ENCODE measurements around the gene EFHC1. TPM values are rescaled to one million over a fixed set of nuclear protein-coding genes. Genes with fewer than 3 reads are reported as not detected.

Gene EFHC1
- total RNA-seq, 1 donor from 2014 or later, result 1.6 TPM

GRCh38 chr6:52511572-52512151 is 91.5 kb downstream of the EFHC1 start:
- Mint-ChIP-seq H3K36me3 (ENCODE audit: low read depth) (peaks cover 18% of the 10 kb centered on the region), H3K4me1 (ENCODE audit: low read depth) (peaks cover 13% of the 10 kb centered on the region), H3K4me3 (ENCODE audit: low read depth) (no peak overlapping the region), H3K27ac (no peak overlapping the region), H3K27me3 (ENCODE audit: low read depth) (no peaks in the 10 kb centered on the region), H3K9me3 (no peaks in the 10 kb centered on the region)
- DNase-seq (ENCODE audit: low spot score), result no peak
- intact Hi-C loops (cut with micrococcal nuclease), result loop anchor here (10.0 kb wide), 1 partner anchor 63 kb away; the partner anchor contains the start of gene TRAM2

DNA sequence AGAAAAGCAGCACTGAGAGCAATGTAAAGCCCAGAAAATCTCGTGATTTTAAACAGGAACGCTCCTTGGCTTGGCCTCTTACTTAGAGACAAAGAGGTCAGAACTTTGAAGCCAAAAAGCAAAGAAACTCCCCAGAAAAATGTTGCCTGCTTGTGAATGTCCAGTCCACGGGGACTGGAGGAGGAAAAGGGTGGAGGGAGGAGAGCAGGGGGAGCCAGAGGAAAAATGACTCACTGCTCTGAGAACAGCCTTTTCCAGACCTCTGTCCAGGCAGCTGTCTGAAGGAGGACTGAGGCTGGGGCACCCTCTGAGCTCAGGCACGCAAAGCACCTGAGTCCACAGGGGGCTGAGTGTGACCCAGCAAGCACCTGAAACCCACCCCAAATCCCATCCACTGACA is 92.1 kb downstream of the EFHC1 start:
- H3K36me3 Mint-ChIP-seq (ENCODE audit: low read depth), result peaks cover 18% of the 10 kb centered on the region
- no peaks in the 10 kb centered on the region for H3K9me3 Mint-ChIP-seq
- H3K27me3 Mint-ChIP-seq (ENCODE audit: low read depth), result no peaks in the 10 kb centered on the region
- no peak overlapping the region for H3K4me3 Mint-ChIP-seq (ENCODE audit: low read depth)
- H3K27ac Mint-ChIP-seq, result no peak overlapping the region
- DNase-seq (ENCODE audit: low spot score), result no peak
- peaks cover 13% of the 10 kb centered on the region for H3K4me1 Mint-ChIP-seq (ENCODE audit: low read depth)
- intact Hi-C loops (cut with micrococcal nuclease), result loop anchor here (10.0 kb wide), 1 partner anchor 63 kb away; the partner anchor contains the start of gene TRAM2

GRCh38 chr6:52513464-52513863 is 93.3 kb downstream of the EFHC1 start:
- no peaks in the 10 kb centered on the region for H3K27me3 Mint-ChIP-seq (ENCODE audit: low read depth)
- H3K4me1 Mint-ChIP-seq (ENCODE audit: low read depth), result peaks cover 24% of the 10 kb centered on the region
- H3K4me3 Mint-ChIP-seq (ENCODE audit: low read depth), result no peak overlapping the region
- intact Hi-C loops (cut with micrococcal nuclease), result loop anchor here (10.0 kb wide), 1 partner anchor 61 kb away; the partner anchor contains the start of gene TRAM2
- H3K9me3 Mint-ChIP-seq, result no peaks in the 10 kb centered on the region
- H3K27ac Mint-ChIP-seq, result no peak overlapping the region
- DNase-seq (ENCODE audit: low spot score), result no peak
- peaks cover 17% of the 10 kb centered on the region for H3K36me3 Mint-ChIP-seq (ENCODE audit: low read depth)

GRCh38 chr6:52513896-52514295 is 93.8 kb downstream of the EFHC1 start:
- Mint-ChIP-seq H3K4me1 (ENCODE audit: low read depth) (peaks cover 24% of the 10 kb centered on the region), H3K36me3 (ENCODE audit: low read depth) (peaks cover 13% of the 10 kb centered on the region), H3K4me3 (ENCODE audit: low read depth) (no peak overlapping the region), H3K27ac (no peak overlapping the region), H3K27me3 (ENCODE audit: low read depth) (no peaks in the 10 kb centered on the region), H3K9me3 (no peaks in the 10 kb centered on the region)
- intact Hi-C loops (cut with micrococcal nuclease), result loop anchor here (10.0 kb wide), 1 partner anchor 61 kb away; the partner anchor contains the start of gene TRAM2
- no peak for DNase-seq (ENCODE audit: low spot score)

- no peak for DNase-seq (ENCODE audit: low spot score)
- Mint-ChIP-seq H3K36me3 (ENCODE audit: low read depth) (peaks cover 15% of the 10 kb centered on the region), H3K27me3 (ENCODE audit: low read depth) (no peaks in the 10 kb centered on the region), H3K4me3 (ENCODE audit: low read depth) (no peak overlapping the region), H3K9me3 (no peaks in the 10 kb centered on the region), H3K4me1 (ENCODE audit: low read depth) (peaks cover 24% of the 10 kb centered on the region), H3K27ac (no peak overlapping the region)
- intact Hi-C loops (cut with micrococcal nuclease), result loop anchor here (10.0 kb wide), 1 partner anchor 60 kb away; the partner anchor contains the start of gene TRAM2
These were observed 94.4 kb downstream of the EFHC1 start for GRCh38 chr6:52514514-52514913.

DNA sequence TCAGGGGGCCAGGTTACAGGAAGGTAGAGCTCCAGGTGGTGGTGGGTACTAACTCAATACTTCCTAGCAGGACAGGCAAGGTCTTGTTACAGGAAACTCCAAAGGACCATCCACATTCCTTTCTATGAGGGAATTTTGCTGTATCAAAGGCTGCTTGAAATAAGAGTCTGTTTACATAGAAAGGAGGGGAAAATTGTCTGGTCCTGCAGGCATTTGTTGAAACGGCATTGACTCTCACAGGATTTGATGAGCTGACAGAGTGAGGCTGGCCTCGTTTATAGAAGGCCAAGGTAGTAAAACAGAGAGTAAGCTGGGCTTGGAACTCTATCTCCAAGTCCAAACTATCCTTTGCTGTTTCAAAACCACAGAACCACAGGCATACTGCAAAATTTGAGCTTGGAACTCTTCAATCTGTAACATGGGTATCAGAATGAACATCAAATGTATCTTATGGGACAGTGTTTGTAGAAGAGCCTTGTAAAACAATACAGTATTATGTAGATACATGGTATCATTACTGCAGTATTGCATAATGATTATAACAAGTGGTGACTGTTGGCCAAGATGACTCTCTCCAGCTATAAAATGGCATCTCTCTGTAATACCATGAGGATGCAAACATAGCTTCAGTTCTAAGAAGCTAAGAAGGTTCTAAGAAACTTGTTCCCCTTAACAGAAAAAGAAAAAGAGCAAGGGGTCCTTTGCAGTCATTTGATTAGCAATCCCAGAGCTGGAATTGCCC is 95.2 kb downstream of the EFHC1 start:
- Mint-ChIP-seq H3K9me3 (no peaks in the 10 kb centered on the region), H3K27me3 (ENCODE audit: low read depth) (no peaks in the 10 kb centered on the region), H3K4me3 (ENCODE audit: low read depth) (no peak overlapping the region), H3K4me1 (ENCODE audit: low read depth) (peaks cover 24% of the 10 kb centered on the region), H3K36me3 (ENCODE audit: low read depth) (peaks cover 15% of the 10 kb centered on the region), H3K27ac (no peak overlapping the region)
- intact Hi-C loops (cut with micrococcal nuclease), result loop anchor here (10.0 kb wide), 1 partner anchor 59 kb away; the partner anchor contains the start of gene TRAM2
- no peak for DNase-seq (ENCODE audit: low spot score)

DNA sequence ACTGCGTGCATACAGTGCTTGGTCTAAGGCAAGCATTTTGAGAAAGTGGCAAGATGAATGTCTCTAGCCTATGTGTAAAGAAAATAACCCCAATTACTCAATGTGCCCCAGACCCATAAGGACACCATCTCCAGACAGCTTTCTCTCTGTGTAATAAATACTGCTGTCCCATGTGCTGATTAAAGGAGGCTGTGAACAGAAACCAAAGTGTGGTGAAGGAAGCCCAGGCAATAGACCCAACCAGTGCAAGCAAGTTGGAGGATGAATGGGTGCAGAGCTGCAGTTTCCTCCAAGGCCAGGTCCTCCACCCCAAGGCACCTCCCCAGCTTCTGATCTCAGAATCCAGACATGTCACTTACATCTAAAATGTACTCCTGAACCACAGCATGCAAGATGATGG is 96.1 kb downstream of the EFHC1 start:
- intact Hi-C loops (cut with micrococcal nuclease), result loop anchor here (10.0 kb wide), 1 partner anchor 59 kb away; the partner anchor contains the start of gene TRAM2

GRCh38 chr6:52516943-52517342 is 96.8 kb downstream of the EFHC1 start:
- peaks cover 12% of the 10 kb centered on the region for H3K36me3 Mint-ChIP-seq (ENCODE audit: low read depth)
- no peak overlapping the region for H3K4me3 Mint-ChIP-seq (ENCODE audit: low read depth)
- H3K4me1 Mint-ChIP-seq (ENCODE audit: low read depth), result peaks cover 24% of the 10 kb centered on the region
- H3K27me3 Mint-ChIP-seq (ENCODE audit: low read depth), result no peaks in the 10 kb centered on the region
- intact Hi-C loops (cut with micrococcal nuclease), result loop anchor here (10.0 kb wide), 1 partner anchor 58 kb away; the partner anchor contains the start of gene TRAM2
- H3K9me3 Mint-ChIP-seq, result no peaks in the 10 kb centered on the region
- H3K27ac Mint-ChIP-seq, result no peak overlapping the region
- no peak for DNase-seq (ENCODE audit: low spot score)

More for the DNA sequence above, 96.1 kb downstream of the EFHC1 start:
- Mint-ChIP-seq H3K27ac (no peak overlapping the region), H3K27me3 (ENCODE audit: low read depth) (no peaks in the 10 kb centered on the region), H3K9me3 (no peaks in the 10 kb centered on the region), H3K4me1 (ENCODE audit: low read depth) (peaks cover 24% of the 10 kb centered on the region), H3K36me3 (ENCODE audit: low read depth) (peaks cover 12% of the 10 kb centered on the region), H3K4me3 (ENCODE audit: low read depth) (no peak overlapping the region)
- DNase-seq (ENCODE audit: low spot score), result no peak

DNA sequence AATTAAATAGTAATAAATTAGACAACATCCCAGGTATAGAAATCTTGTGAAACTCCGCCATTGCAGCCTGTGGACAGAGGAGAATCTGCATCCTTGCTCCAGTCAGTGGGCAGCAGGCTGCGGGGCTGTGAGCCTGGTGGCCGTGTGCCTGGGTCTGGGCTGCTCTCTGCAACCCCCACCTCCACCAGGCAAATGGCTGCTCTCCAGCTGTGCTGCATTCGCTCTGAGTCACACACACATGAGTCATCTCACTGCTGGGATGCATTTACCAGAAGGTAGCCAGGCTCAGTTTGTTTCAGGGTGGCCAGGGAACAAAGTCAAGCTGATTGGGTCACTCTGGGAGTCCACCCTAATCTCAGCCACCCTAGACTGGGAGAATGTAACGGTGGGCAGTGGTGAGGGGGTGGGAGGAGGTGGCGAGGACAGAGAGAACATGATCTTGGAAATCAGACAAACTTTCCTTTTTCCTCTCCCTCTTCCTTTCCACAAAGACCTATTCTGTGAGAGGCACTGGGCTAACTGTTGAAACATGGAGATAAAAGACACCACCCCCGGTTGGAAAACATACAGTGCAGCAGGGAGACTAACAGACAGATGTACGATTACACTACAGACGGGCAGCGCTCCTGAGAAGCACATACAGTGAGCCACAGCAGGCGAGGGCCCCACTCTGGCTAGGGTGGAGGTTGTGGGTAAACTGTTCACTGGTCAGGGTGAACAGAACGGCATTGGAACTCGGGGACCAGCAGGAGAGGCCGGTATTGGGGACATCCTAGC is 97.5 kb downstream of the EFHC1 start:
- Mint-ChIP-seq H3K4me1 (ENCODE audit: low read depth) (peaks cover 24% of the 10 kb centered on the region), H3K27me3 (ENCODE audit: low read depth) (no peaks in the 10 kb centered on the region), H3K9me3 (no peaks in the 10 kb centered on the region), H3K27ac (peak overlapping the region; percentile 58), H3K4me3 (ENCODE audit: low read depth) (no peak overlapping the region), H3K36me3 (ENCODE audit: low read depth) (peaks cover 12% of the 10 kb centered on the region)
- intact Hi-C loops (cut with micrococcal nuclease), result loop anchor here (10.0 kb wide), 1 partner anchor 57 kb away; the partner anchor contains the start of gene TRAM2
- DNase-seq (ENCODE audit: low spot score), result no peak

DNA sequence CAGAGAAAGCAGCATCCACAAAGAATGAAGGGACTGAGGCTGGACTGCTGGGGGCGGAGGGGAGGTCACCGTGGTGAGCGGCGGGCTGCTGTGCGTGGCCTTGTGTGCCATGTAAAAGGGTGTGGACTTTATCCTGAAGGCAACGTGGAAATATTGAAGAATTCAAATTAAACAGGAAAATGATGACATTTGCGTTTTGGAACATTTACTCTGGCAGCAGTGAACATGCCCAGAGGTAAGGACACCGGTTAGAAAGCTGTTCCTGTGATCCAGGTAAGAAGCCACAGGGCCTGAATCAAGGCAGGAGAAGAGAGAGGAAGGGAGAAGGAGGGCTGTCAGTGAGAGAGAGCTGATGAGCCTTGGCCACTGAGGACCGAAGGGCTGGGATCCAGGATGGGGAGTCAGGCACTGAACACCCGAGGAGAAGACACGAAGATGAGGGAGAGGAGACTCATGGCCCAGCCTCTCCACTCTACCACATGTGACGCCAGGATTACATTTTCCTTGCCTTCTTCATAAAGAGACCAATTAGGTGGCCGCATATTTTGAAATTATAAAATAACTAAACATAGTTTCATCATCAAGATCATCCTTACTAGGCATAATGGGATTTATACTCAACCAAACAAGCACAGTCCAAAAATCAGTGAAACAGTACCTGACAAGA is 98.3 kb downstream of the EFHC1 start:
- no peak for DNase-seq (ENCODE audit: low spot score)
- no peak overlapping the region for H3K27ac Mint-ChIP-seq
- peaks cover 12% of the 10 kb centered on the region for H3K36me3 Mint-ChIP-seq (ENCODE audit: low read depth)
- H3K27me3 Mint-ChIP-seq (ENCODE audit: low read depth), result no peaks in the 10 kb centered on the region
- intact Hi-C loops (cut with micrococcal nuclease), result loop anchor here (10.0 kb wide), 1 partner anchor 56 kb away; the partner anchor contains the start of gene TRAM2
- H3K9me3 Mint-ChIP-seq, result no peaks in the 10 kb centered on the region
- H3K4me1 Mint-ChIP-seq (ENCODE audit: low read depth), result peaks cover 24% of the 10 kb centered on the region
- no peak overlapping the region for H3K4me3 Mint-ChIP-seq (ENCODE audit: low read depth)

DNA sequence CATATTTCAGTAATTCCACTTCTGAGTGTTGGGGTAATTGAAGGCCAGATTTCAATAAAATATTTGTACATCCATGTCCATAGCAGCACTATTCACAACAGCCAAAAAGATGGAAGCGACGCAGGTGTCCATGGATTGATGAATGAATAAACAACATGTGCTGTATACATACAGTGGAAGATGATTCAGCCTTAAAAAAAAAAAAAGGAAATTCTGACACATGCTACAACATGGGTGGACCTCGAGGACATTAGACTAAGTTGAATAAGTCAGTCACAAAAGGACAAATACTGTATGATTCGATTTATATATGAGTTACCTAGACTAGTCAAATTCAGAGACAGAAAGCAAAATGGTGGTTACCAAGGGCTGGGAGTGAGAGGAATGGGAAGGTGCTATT is 99.5 kb downstream of the EFHC1 start:
- Mint-ChIP-seq H3K27me3 (ENCODE audit: low read depth) (no peaks in the 10 kb centered on the region), H3K9me3 (no peaks in the 10 kb centered on the region), H3K4me1 (ENCODE audit: low read depth) (peaks cover 26% of the 10 kb centered on the region), H3K27ac (no peak overlapping the region), H3K4me3 (ENCODE audit: low read depth) (no peak overlapping the region), H3K36me3 (ENCODE audit: low read depth) (peaks cover 12% of the 10 kb centered on the region)
- DNase-seq (ENCODE audit: low spot score), result no peak
- intact Hi-C loops (cut with micrococcal nuclease), result loop anchor here (10.0 kb wide), 1 partner anchor 55 kb away; the partner anchor contains the start of gene TRAM2

GRCh38 chr6:52522151-52522626 is 102.0 kb downstream of the EFHC1 start:
- H3K36me3 Mint-ChIP-seq (ENCODE audit: low read depth), result peaks cover 12% of the 10 kb centered on the region

More at GRCh38 chr6:52522151-52522626, 102.0 kb downstream of the EFHC1 start:
- no peak for DNase-seq (ENCODE audit: low spot score)
- no peak overlapping the region for H3K4me3 Mint-ChIP-seq (ENCODE audit: low read depth)
- peaks cover 17% of the 10 kb centered on the region for H3K4me1 Mint-ChIP-seq (ENCODE audit: low read depth)
- H3K9me3 Mint-ChIP-seq, result no peaks in the 10 kb centered on the region
- no peaks in the 10 kb centered on the region for H3K27me3 Mint-ChIP-seq (ENCODE audit: low read depth)
- intact Hi-C loops (cut with micrococcal nuclease), result no loop called here
- no peak overlapping the region for H3K27ac Mint-ChIP-seq
